ENCODE measurements around the gene HSPB9.

HSPB9 gene

DNA sequence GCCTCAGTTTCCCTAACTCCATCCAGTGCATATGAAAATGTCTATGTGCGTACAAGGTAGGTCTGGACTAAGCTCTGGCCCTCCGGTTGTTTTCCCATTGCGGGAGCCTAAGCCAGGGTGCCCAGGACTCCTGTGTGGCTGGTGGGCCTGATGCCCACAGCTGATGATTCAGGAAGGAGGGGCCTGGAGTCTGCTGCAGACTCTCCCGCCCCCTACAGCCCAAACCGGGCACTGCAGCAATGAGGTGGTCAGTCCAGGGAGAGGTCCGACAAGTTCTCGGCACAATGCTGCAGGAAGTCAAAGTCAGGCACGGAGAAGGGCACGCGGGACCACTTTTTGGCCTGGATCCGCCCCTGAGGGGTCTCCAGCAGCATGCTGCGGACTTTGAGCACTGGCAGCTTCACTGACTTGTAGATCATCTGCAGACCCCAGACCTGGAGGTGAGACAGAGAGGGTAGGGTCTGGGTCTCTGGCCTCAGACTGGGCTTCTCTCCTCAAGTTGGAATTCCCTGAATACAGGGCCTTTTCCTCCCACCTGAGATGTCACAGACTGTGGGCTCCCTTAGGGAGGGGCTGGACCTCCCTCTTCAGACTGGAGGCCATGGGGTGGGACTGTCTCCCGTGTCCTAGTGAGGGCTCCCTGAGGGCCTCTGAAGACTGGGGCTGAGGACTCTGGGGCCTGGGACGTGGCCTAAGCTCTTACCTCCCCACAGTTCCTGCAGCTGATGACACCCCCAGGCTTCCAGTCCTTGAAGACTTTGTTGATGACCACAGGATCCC is 20.9 kb upstream of the HSPB9 start:
- peak; percentile 90 for DNase-seq (ENCODE audit: low read depth, low spot score)

- DNase-seq (ENCODE audit: low read depth, low spot score), result no peak
Observed at GRCh38 chr17:42103221-42103954, 19.2 kb upstream of the HSPB9 start.

GRCh38 chr17:42104264-42104663 is 18.3 kb upstream of the HSPB9 start:
- DNase-seq (ENCODE audit: low read depth, low spot score), result no peak

DNA sequence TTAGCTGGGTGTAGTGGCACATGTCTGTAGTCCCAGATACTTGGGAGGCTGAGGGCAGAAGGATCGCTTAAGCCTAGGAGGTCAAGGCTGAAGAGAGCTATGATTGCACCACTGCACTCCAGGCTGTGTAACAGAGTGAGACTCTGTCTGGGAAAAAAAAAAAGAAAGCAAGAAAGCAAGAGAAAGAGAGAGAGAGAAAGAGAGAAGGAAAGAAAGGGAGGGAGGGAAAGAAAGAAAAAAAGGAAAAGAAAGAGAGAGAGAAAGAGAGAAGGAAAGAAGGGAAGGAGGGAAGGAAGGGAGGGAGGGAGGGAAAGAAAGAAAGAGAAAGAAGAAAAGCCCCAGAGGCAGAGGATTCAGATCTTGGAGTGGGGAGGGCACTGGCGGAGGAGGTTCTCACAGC is 16.6 kb upstream of the HSPB9 start:
- DNase-seq (ENCODE audit: low read depth, low spot score), result no peak

DNA sequence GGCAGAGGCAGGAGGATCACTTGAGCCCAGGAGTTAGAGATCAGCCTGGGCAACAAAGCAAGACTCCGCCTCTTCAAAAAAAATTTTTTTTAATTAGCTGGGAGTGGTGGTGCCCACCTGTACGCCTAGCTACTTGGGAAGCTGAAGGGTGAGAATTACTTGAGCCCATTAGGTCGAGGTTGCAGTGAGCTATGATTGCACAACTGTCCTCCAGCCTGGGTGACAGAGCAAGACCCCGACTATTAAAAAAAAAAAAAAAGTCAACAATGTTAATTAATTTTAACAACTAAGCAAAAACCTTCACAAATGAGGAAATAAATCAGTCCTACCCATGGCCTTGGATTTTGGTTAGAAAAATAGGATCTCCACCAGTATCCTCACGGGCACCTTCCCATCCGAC is 15.5 kb upstream of the HSPB9 start:
- no peak for DNase-seq (ENCODE audit: low read depth, low spot score)

- DNase-seq (ENCODE audit: low read depth, low spot score), result peak; percentile 91
Observed at GRCh38 chr17:42107597-42108576, 14.7 kb upstream of the HSPB9 start.

DNA sequence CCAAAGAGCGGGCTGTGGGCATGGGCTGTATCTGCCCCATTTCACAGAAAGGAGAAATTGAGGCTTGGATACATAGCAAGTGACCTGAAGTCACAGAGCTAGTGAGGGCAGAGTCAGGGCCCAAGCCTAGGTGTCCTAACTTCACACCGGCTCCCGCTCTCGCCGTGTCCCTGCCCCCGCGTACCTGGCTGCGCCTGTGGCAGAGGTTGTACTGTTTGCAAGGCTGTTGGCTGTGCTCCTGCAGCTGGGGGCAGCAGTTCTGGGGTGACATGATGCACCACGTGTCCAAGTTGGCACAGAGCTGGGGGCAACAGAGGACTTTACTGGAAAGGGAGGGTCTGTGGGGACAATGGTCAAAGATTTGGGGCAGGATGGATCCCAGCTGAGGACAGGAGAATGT is 13.5 kb upstream of the HSPB9 start:
- DNase-seq (ENCODE audit: low read depth, low spot score), result no peak

DNA sequence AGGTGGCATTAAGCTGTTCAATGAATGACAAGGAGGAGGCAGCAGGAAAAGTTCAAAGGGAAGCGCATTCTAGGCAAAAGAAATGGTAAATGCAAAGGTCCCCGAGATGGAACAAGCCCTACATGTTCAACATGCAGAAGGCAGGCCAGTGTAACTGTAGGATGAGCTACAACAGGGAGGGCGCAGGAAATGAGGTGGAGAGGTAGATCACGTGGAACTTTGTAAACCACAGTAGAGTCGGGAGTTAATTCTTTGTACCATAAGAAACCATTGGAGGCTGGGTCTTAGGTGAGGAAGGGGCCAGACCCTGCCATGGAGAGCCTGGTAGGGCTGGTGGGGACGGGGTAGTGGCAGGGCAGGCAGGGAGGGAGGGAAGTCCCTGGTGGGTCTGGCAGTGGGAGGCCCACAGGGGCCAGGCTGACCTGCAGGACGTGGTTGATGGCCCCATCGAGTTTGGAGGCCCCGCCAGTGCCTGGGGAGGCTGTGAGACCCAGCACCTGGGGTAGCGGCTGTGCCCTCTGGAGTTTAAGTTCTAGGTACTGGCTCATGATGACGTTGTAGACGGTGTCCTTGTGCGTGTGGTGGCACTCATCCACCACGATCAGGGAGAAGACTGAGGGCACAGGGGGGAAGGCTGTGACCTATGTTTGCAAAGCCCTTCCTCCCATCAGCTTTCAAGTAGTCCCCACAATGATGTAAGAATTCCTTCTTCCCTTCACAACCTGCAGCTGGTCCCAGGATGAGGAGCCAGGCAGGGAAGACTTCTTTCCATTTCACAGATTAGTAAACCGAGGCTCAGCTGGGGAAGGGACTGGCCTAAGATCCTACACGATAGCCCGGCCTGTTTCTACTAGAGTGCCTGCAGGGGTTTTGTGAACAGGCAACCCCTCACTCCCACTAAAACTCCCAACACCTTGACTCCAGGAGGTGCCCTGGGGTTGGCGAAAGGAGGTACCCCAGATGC is 12.0 kb upstream of the HSPB9 start:
- DNase-seq (ENCODE audit: low read depth, low spot score), result no peak

DNA sequence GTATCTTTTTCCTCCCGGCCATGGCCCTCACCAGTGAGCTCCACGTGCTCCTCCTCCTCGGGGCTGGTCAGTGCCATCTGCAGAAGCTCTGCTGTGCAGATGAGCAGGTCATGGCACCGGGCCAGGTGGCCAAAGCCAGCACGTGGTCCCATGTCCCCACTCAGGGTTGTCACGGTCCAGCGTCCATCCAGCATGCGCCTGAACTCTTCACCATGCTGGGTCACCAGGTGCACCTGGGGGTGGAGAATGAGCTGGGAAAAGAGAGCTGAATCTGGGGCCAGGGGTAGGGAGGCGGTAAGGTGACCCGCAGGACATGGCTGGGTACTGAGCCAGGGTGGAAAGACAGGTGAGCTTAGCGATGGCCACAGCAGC is 11.4 kb upstream of the HSPB9 start:
- no peak for DNase-seq (ENCODE audit: low read depth, low spot score)

DNA sequence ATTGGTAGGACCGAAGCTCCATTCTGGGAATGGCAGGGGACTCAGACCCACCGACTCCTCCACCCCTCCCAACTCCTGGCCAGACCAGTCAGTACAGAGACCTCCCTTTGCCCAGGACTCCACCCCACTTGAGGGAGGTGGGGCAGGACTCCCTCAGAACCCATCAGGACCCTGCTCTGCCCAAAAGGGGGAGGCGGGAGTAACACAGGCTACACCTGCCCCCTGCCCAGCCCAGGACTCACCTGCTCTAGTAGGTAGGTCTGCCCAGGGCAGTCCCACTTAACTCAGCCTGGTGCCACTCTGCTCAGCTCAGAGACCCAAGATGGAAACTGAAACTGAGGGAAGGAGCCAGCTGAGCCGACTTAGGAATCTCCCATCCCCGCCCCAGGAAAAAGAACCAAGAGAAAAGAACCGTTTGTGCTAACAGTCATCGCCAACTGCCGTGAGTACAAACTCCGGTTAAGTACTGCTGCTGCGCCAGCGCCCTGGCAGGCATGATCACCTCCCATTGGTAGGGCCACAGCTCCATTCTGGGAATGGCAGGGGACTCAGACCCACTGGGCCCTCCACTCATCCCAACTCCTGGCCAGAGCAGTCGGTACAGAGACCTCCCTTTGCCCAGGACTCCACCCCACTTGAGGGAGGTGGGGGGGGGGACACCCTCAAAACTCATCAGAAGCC is 10.6 kb upstream of the HSPB9 start:
- no peak for DNase-seq (ENCODE audit: low read depth, low spot score)

DNA sequence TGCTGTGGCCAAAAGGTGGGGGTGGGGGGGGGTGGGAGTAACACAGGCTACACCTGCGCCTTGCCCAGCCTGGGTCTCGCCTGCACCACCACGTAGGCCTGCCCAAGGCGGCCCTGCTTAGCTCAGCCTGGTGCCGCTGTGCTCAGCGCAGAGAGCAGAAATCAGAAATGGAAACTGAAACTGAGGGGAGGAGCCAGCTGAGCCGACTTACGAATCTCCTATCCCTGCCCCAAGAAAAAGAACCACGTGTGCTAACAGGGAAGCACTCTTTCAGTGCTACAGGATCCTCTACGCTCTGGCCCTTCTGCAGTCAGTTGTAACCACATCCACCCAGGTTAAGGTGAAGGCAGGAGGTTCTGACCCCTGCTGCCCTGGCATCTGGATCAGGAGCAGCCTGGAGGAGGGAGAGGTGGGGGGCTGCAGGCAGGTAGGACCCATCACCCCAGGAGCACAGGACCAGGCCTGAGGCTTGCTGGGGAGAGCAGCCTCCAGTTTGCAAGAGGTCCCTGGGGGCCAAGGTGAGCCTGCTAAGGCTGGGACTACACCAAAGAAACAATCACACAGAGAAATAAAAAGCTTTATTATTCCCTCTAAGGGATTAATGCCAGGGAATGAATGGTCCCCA is 9.9 kb upstream of the HSPB9 start, which contains the start of gene DHX58:
Gene DHX58, minus strand, starts transcription at position 163 of the 625 bp plus-strand sequence. CDS start 822 bp downstream, outside the sequence.
- DNase-seq (ENCODE audit: low read depth, low spot score), result no peak

GRCh38 chr17:42113293-42114069 is 9.1 kb upstream of the HSPB9 start:
- no peak for DNase-seq (ENCODE audit: low read depth, low spot score)

GRCh38 chr17:42114118-42114517 is 8.5 kb upstream of the HSPB9 start:
- no peak for DNase-seq (ENCODE audit: low read depth, low spot score)

GRCh38 chr17:42116705-42117396 is 5.8 kb upstream of the HSPB9 start:
- peak; percentile 83 for DNase-seq (ENCODE audit: low read depth, low spot score)

DNA sequence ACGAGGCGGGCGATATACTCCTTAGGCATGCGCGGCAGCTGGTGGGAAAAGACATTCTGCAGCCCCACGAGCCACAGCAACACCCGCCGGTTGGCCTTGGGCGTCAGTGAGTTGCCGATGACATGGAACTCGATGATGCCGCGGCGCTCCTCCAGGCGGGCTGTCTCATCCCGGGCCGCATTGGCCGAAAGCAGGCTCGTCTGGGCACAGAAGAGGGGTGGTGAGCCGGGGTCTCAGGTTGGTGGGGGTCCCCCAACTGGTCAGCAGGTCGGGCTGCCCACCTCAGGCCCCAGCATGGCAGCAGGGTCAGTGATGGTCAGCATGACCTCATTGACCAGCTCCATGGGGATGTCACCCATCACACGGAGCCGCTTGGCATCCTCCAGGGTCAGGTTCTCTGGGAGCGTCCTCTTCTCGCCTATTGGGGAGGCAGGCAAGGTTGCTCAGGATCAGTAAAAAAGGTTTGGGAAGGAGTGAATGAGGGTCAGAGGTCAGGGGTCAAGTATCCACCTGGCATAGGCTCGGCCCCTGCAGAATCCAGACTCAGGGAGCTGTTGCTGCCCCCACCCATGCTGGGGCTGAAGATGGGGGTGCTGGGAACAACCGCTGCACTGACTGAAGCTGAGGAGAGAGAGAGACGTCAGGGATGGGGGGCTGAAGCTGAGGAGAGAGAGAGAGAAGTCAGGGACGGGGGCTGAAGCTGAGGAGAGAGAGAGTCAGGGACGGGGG is 5.0 kb upstream of the HSPB9 start:
- DNase-seq (ENCODE audit: low read depth, low spot score), result peak; percentile 13

DNA sequence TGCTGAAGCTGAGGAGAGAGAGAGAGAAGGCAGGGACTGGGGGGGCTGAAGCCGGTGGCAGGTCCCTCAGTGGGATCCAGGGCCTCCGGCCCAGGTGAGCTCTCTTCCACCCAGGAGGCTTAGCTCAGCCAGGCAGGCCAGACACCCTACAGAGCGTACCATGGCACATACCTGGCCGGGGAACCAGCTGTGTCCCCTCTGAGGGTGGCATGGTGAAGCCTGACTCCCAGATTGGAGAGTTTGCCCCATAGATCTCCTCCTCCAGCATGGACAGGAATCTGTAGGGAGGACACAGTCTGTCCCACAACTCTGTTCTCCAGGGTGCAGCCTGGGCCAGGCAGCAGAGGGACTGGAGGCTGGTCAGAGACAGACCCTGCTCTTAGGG is 4.5 kb upstream of the HSPB9 start:
- no peak for DNase-seq (ENCODE audit: low read depth, low spot score)

- DNase-seq (ENCODE audit: low read depth, low spot score), result peak; percentile 24
Observed at GRCh38 chr17:42118545-42118944, 4.1 kb upstream of the HSPB9 start.

- DNase-seq (ENCODE audit: low read depth, low spot score), result no peak
Observed at GRCh38 chr17:42119301-42119700, 3.3 kb upstream of the HSPB9 start.

Data from ELF-1 (cell line).